Common myeloid progenitor, CD34-positive (primary cell): ENCODE results near the gene ARHGAP10.
A peak's percentile ranks its signal among the peaks of the same experiment; 100 is the strongest.
"Not testable (repeated sequence)": the region's sequence is repeated elsewhere in the genome, so short reads cannot be mapped to it uniquely, and the experiment has no call there.

Experiments
- CTCF ChIA-PET: fragments of 350-600 bp; sonication (Branson Sonifier 250); formaldehyde crosslinking; loops from one replicate; lab custom pipeline; 2021; ENCODE audit warnings: antibody characterized with exemption; lab: Charles Lee
- POLR2A ChIA-PET: fragments of 350-600 bp; sonication (Branson Sonifier 250); formaldehyde crosslinking; loops from one replicate; lab custom pipeline; 2021; ENCODE audit warnings: antibody characterized with exemption; lab: Charles Lee
- DNase-seq, 3 donors: peaks; one replicate each; pipeline versions ENCODE4 v3.0.0 to v3.0.0-alpha.2; 2013
- H3K27ac ChIP-seq, 2 experiments: 1 replicate in 1 of 2; 2 replicates in 1 of 2; pipeline ENCODE4 v1.7.0; 2013; ENCODE audit warnings: inconsistent platforms in 2 of 2, low read length in 2 of 2, mild to moderate bottlenecking in 2 of 2, low read depth in 1 of 2, moderate library complexity in 1 of 2; ENCODE audit not compliant: severe bottlenecking in 2 of 2, insufficient read depth in 1 of 2, poor library complexity in 1 of 2
- H3K27me3 ChIP-seq, 5 experiments: replicated peaks in 2 of 5; 1 replicate in 3 of 5; 2 replicates in 2 of 5; pipeline versions ENCODE4 v1.6.1 to v1.7.0; 2013; ENCODE audit warnings: low read length in 4 of 5, mild to moderate bottlenecking in 2 of 5, moderate library complexity in 2 of 5, inconsistent platforms in 1 of 5; ENCODE audit not compliant: insufficient read depth in 5 of 5, control insufficient read depth in 4 of 5
- H3K36me3 ChIP-seq, 4 experiments: 1 replicate in 2 of 4; 2 replicates in 2 of 4; pipeline versions ENCODE4 v1.6.1 to v1.7.0; 2013; ENCODE audit warnings: low read length in 3 of 4, control low read depth in 1 of 4, mild to moderate bottlenecking in 1 of 4; ENCODE audit not compliant: control insufficient read depth in 4 of 4, insufficient read depth in 4 of 4
- H3K4me1 ChIP-seq, 4 experiments: 1 replicate in 3 of 4; 2 replicates in 1 of 4; pipeline versions ENCODE4 v1.6.1 to v1.7.1; 2013; ENCODE audit warnings: low read length in 3 of 4, mild to moderate bottlenecking in 3 of 4, control low read depth in 1 of 4, inconsistent platforms in 1 of 4, moderate library complexity in 1 of 4; ENCODE audit not compliant: control insufficient read depth in 4 of 4, insufficient read depth in 4 of 4; ENCODE audit errors: control extremely low read depth in 1 of 4
- H3K4me3 ChIP-seq, 7 experiments: 1 replicate in 4 of 7; 2 replicates in 3 of 7; pipeline versions ENCODE4 v1.5.1 to v1.7.0; 2013; ENCODE audit warnings: mild to moderate bottlenecking in 7 of 7, low read length in 6 of 7, moderate library complexity in 6 of 7, inconsistent platforms in 2 of 7, low read depth in 2 of 7, control low read depth in 1 of 7; ENCODE audit not compliant: insufficient read depth in 4 of 7, control insufficient read depth in 1 of 7; ENCODE audit errors: extremely low read depth in 1 of 7
- H3K9me3 ChIP-seq, 5 experiments: 1 replicate in 4 of 5; 2 replicates in 1 of 5; pipeline versions ENCODE4 v1.6.1 to v1.7.1; 2013; ENCODE audit warnings: low read length in 4 of 5, mild to moderate bottlenecking in 2 of 5, inconsistent platforms in 1 of 5, low read depth in 1 of 5, moderate library complexity in 1 of 5; ENCODE audit not compliant: control insufficient read depth in 4 of 5, insufficient read depth in 2 of 5; ENCODE audit errors: control extremely low read depth in 1 of 5
- WGBS: methylation state at CpG from one replicate; pipeline ENCODE4 v1.1.5; 2013; ENCODE audit not compliant: insufficient coverage; 5-methylcytosine and 5-hydroxymethylcytosine counted together

ARHGAP10 gene

DNA sequence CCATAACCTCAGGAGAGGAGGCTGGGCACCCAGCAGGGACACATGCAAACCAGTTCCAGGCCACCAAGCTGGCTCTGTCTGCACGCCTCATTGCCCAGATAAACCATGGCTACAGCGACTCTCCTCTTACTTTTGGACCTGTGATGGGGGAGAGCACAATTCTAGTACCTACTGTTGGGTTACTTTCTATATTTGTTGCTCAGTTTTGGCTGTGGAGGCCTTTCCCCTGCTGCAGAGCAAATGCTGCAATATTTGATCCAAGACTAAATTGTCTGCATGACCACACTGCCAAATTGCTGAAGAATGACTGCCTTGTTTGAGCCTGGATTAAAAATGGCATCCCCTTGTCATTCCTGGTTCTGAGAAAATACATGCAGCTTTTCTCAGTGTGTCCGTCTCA, 253.5 kb downstream of the ARHGAP10 start:
- POLR2A ChIA-PET: no interaction called here
- Histone ChIP-seq H3K36me3 (no peaks in the 10 kb centered on the region), H3K9me3 (no peaks in the 10 kb centered on the region), H3K27me3 (no peaks in the 10 kb centered on the region), H3K27ac (no peak overlapping the region), H3K4me3 (no peak overlapping the region), H3K4me1 (peaks cover 0 to 11% (median 3%) of the 10 kb centered on the region in 4 experiments)
- DNase-seq: no peak
- WGBS: 100% methylated on average over 3 of the region's 3 CpGs
- CTCF ChIA-PET: interaction anchor here (0.5 to 1.3 kb wide), 3 partner anchors 21 to 1046 kb away, joined by 3 read pairs; no protein-coding TSS in a partner anchor

DNA sequence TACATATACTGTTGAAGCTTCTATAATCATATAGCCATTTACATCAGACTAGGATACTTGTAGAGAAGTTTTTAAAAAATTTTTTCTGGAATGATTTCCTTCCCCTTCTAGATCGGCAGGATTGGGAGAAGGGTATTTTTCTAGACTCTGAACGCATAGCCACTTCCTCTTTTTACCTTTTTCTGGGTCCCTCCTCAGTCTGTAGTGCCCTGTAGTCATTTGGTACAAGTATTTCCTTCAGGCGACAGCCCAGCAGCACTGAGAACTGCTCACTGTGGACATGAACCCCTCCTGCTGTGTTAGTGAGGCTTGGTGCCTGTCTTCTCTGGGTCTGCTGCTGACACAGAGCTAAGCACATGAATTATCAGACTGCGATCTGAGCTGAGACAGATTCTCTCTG, 255.4 kb downstream of the ARHGAP10 start:
- Histone ChIP-seq H3K36me3 (no peaks in the 10 kb centered on the region), H3K27ac (no peak overlapping the region), H3K4me3 (no peak overlapping the region), H3K4me1 (peaks cover 0 to 7% (median 2%) of the 10 kb centered on the region in 4 experiments), H3K9me3 (no peaks in the 10 kb centered on the region), H3K27me3 (no peaks in the 10 kb centered on the region)
- ChIA-PET POLR2A (no interaction called here), CTCF (no interaction called here)
- whole genome bisulfite sequencing: 0% methylated on average over 1 of the region's 4 CpGs
- peak in 2 of 3 donors; percentile 42 to 53 for DNase-seq

DNA sequence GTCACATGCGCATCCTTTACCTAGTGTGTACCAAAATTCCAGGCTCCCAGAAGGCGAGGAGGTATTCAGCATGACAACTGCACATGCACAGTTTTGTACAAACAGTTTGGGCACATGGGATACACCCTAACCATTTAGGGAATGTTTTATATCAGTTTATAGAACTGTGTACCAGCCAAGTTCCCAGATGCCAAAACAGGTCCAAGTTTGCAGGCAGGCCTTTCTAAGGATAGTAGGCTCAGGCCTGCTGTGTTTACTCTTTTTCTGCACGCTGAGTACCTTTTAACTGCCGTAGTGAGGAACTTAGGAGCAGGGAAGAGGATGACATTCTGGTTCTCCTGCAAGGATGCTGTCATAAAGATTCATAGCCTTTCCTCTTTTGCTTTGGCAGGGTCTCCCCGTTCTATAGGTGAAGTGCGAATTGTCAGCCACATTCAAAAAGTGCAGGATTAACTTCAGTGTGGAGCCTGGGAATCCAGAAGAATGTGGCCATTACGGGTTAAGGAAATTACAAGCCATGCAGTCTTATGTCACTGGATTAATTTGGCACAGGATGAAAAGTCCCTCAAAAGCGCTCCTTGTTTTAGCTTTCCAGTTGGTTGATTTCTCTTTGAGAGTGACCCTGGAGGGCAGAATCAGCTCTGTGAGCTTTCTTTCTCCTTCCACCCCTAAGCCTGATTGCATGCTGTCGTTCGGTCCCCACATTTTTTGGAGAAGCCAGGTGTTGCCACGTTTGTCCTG, 259.8 kb downstream of the ARHGAP10 start:
- DNase-seq: no peak
- H3K27me3 ChIP-seq: no peaks in the 10 kb centered on the region
- 98% methylated on average over 10 of the region's 11 CpGs for WGBS
- peaks cover 0 to 7% (median 2%) of the 10 kb centered on the region in 4 experiments for H3K4me1 ChIP-seq
- H3K9me3 ChIP-seq: no peaks in the 10 kb centered on the region
- ChIA-PET CTCF (no interaction called here), POLR2A (no interaction called here)
- no peaks in the 10 kb centered on the region for H3K36me3 ChIP-seq
- no peak overlapping the region for H3K4me3 ChIP-seq
- H3K27ac ChIP-seq: no peak overlapping the region

DNA sequence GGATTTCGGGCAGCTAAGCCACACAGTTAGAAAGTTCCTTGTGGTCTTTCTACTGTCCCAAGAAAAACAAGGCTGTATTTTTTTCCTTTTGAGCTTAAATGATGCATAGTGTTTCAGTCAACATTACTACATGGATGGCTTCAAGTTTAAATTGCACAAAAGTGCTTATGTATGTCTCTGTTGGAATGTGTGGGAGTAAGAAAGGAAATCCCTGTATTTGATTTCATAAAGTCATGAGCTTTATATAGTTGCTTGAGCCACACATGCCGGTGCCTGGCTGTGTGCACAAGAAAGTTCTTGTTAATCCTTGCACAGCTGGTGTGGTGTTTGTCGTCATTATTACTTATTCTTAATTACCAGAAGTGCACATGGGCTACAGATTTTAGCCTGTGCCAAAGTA, 262.2 kb downstream of the ARHGAP10 start:
- DNase-seq: no peak
- H3K4me3 ChIP-seq: no peak overlapping the region
- no peaks in the 10 kb centered on the region for H3K4me1 ChIP-seq
- no peaks in the 10 kb centered on the region for H3K27me3 ChIP-seq
- WGBS: 100% methylated on average over 1 of the region's 3 CpGs
- H3K9me3 ChIP-seq: no peaks in the 10 kb centered on the region
- ChIA-PET CTCF (interaction anchor here (1.3 kb wide), 1 partner anchor 26 kb away, joined by 3 read pairs; no protein-coding TSS in a partner anchor), POLR2A (no interaction called here)
- no peak overlapping the region for H3K27ac ChIP-seq
- no peaks in the 10 kb centered on the region for H3K36me3 ChIP-seq

DNA sequence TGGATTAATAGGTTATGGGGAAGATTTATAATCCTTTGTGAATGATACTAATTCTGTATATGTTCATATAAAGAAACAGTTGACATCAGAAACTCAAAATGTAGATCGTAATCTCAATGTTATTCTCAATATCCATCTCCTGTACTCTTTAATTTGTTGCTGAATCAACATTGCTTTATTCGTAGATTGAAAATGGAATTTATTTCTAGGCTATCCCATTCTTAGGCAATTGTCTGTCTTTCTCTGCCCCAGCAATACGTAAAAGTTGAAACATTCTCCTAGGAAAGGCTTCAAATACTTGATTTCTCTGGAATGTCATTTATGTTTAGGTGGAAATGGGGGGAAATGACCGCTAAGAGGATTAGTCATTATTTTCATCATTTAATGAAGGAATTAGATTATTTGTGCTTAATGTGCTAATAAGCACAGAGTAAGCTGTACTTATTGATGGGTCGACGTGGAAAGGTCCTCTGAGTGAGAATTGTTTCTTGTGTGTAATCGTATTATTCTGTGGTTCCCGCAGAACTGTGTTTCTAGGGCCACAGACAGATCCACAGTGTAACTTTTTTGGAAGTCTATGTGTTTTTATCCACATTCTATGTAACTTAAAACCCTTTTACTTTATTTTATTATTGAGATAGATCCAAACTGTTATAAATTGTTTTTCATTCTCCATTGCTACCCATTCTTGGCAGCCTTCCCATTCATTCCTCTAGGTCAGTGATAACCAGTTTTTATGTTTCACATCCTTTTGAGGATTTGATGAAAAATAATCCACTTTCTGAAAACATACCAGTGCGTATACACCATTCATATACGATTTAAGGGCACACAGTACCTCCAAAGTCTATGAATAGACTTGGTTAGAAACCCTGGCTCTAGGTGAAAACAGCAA, 262.9 kb downstream of the ARHGAP10 start:
- Histone ChIP-seq H3K9me3 (no peaks in the 10 kb centered on the region), H3K36me3 (no peaks in the 10 kb centered on the region), H3K4me3 (no peak overlapping the region), H3K4me1 (no peaks in the 10 kb centered on the region), H3K27ac (no peak overlapping the region), H3K27me3 (no peaks in the 10 kb centered on the region)
- ChIA-PET CTCF (no interaction called here), POLR2A (no interaction called here)
- DNase-seq: no peak
- WGBS: 97% methylated on average over 5 of the region's 10 CpGs

DNA sequence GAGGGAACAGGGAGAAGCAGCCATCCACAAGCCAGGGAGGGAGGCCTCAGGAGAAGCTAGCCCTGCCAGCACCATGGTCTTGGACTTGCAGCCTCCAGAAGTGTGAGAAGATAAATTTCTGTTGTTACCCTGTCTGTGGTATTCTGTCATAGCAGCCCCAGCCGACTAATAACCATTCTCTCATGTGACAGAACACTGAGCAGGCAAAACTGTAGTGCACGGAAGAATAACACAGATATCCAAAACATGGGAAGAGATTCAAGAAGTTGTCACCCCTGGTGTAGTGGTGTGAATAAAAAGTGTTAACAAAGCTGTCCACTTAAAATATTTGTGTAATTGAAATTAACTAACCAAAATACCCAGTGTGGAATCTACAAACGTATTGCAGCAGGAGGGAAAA, 265.0 kb downstream of the ARHGAP10 start:
- no peaks in the 10 kb centered on the region for H3K27me3 ChIP-seq
- H3K4me1 ChIP-seq: no peaks in the 10 kb centered on the region
- H3K9me3 ChIP-seq: no peaks in the 10 kb centered on the region
- H3K36me3 ChIP-seq: no peaks in the 10 kb centered on the region
- CTCF ChIA-PET: no interaction called here
- H3K4me3 ChIP-seq: no peak overlapping the region
- POLR2A ChIA-PET: no interaction called here
- WGBS: no CpG with 5 or more reads among the region's 3 CpGs
- DNase-seq: no peak
- no peak overlapping the region for H3K27ac ChIP-seq

DNA sequence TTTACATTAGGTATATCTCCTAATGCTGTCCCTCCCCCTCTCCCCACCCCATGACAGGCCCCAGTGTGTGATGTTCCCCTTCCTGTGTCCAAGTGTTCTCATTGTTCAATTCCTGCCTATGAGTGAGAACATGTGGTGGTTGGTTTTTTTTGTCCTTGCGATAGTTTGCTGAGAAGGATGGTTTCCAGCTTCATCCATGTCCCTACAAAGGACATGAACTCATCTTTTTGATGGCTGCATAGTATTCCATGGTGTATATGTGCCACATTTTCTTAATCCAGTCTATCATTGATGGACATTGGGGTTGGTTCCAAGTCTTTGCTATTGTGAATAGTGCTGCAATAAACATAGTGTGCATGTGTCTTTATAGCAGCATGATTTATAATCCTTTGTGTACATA, 268.1 kb downstream of the ARHGAP10 start:
- H3K9me3 ChIP-seq, H3K27ac ChIP-seq, POLR2A ChIA-PET, H3K27me3 ChIP-seq, CTCF ChIA-PET, DNase-seq, H3K4me3 ChIP-seq, H3K36me3 ChIP-seq: not testable (repeated sequence)
- WGBS: 100% methylated on average over 1 of the region's 1 CpG
- peaks cover 2 to 12% (median 6%) of the 10 kb centered on the region in 4 experiments for H3K4me1 ChIP-seq
